ENCODE results near the gene TCF3.
A peak's percentile ranks its signal among the peaks of the same experiment; 100 is the strongest.

Gene TCF3

GRCh38 chr19:1619703-1620102 lies 32.7 kb downstream of the TCF3 start:
- no peak for TF ChIP-seq CTCF (IDR thresholded peaks at IDR 0.05; ENCODE audit: low read length, missing control alignments)
- no peak for DNase-seq (ENCODE audit: low read depth)
- no peak overlapping the region for H3K4me3 ChIP-seq (replicated peaks; ENCODE audit: low read depth, low read length)

DNA sequence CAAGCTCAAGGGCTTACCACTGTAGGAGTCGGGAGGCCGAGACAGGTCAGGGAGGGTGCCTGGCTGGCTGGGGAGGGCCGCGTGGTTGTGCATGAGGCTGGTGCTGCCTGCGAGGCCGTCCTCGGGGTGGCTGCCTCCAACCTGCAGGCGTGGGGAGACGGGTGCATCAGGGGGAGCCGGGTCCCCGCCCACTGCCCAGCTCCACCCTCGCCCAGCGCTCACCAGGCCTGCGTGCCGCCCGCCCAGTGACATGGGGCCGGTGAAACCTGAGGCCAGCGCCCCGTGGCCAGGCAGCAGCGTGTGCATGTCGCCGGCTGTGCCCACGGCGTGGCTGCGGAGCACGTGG lies 33.3 kb downstream of the TCF3 start:
- no peak for DNase-seq (ENCODE audit: low read depth)
- no peak overlapping the region for H3K4me3 ChIP-seq (replicated peaks; ENCODE audit: low read depth, low read length)
- TF ChIP-seq CTCF (IDR thresholded peaks at IDR 0.05; ENCODE audit: low read length, missing control alignments): no peak

GRCh38 chr19:1618157-1619093 lies 34.0 kb downstream of the TCF3 start:
- DNase-seq (ENCODE audit: low read depth): peak; percentile 23
- TF ChIP-seq CTCF (IDR thresholded peaks at IDR 0.05; ENCODE audit: low read length, missing control alignments): peak; percentile 33
- H3K4me3 ChIP-seq (replicated peaks; ENCODE audit: low read depth, low read length): no peak overlapping the region

DNA sequence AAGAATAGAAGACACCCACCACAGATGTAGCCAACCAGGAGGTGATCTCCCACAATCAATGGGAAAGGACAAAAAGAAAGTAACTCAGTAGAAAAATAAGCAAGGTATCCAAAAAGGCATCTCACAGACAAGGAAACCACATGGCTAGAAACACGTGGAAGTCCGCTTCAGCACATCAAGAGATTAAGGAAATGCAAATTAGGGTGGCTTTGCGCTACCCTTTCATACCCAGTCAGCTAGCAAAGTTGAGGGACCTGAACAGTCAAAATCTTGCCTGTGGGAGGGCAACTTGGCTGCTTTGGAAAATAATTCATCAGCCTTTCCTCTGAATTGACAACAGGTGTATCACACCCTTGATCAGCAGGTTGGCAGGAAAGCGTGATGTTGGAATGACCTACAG lies 35.5 kb downstream of the TCF3 start:
- DNase-seq (ENCODE audit: low read depth): no peak
- no peak for TF ChIP-seq CTCF (IDR thresholded peaks at IDR 0.05; ENCODE audit: low read length, missing control alignments)
- H3K4me3 ChIP-seq (replicated peaks; ENCODE audit: low read depth, low read length): no peak overlapping the region

DNA sequence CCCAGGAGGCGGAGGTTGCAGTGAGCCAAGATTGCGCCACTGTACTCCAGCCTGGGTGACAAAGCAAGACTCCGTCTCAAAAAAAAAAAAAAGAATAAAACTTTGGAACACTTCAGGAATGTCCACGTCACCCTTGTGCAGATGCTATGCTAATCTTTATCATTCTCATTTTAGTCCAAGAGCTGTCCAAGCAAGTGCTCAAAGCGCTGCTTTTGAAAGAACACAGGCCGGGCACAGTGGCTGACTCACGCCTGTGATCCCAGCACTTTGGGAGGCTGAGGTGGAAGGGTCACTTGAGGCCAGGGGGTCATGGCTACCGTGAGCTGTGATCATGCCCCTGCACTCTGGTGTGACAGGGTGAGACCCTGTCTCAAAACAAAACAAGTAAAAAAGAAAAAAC lies 36.0 kb downstream of the TCF3 start:
- TF ChIP-seq CTCF (IDR thresholded peaks at IDR 0.05; ENCODE audit: low read length, missing control alignments): no peak
- DNase-seq (ENCODE audit: low read depth): peak; percentile 65
- H3K4me3 ChIP-seq (replicated peaks; ENCODE audit: low read depth, low read length): no peak overlapping the region

GRCh38 chr19:1615156-1615765 lies 37.2 kb downstream of the TCF3 start:
- no peak for TF ChIP-seq CTCF (IDR thresholded peaks at IDR 0.05; ENCODE audit: low read length, missing control alignments)
- no peak for DNase-seq (ENCODE audit: low read depth)
- H3K4me3 ChIP-seq (replicated peaks; ENCODE audit: low read depth, low read length): no peak overlapping the region

Measured in fibroblast of pulmonary artery (primary cell).